Colonic mucosa (tissue), 4 donors: ENCODE data around the gene MC4R. TPM values are rescaled to one million over a fixed set of nuclear protein-coding genes. Genes with fewer than 3 reads are reported as not detected.

Experiments
- DNase-seq: peaks from one replicate; pipeline ENCODE4 v3.0.0-alpha.2; 2020
- H3K27ac ChIP-seq: fragments of 200-600 bp; one replicate; pipeline ENCODE4 v1.8.0; 2021
- H3K27me3 ChIP-seq: fragments of 200-600 bp; one replicate; pipeline ENCODE4 v1.8.0; 2021
- H3K36me3 ChIP-seq: fragments of 200-600 bp; one replicate; pipeline ENCODE4 v1.8.0; 2021
- H3K4me1 ChIP-seq: fragments of 200-600 bp; one replicate; pipeline ENCODE4 v1.8.0; 2021; ENCODE audit warnings: mild to moderate bottlenecking
- H3K4me3 ChIP-seq: fragments of 200-600 bp; one replicate; pipeline ENCODE4 v1.8.0; 2021
- H3K9ac ChIP-seq, 2 donors: one replicate each; pipeline ENCODE4 v1.7.0; 2013; ENCODE audit warnings: control low read depth in 2 of 2, low read depth in 2 of 2, low read length in 2 of 2
- H3K9me3 ChIP-seq: fragments of 200-600 bp; one replicate; pipeline ENCODE4 v1.8.0; 2021
- intact Hi-C: fragments of 100-400 bp; cut with DNase I; formaldehyde crosslinking; loops from one replicate; pipeline ENCODE4 v1.14.1; 2022
- total RNA-seq, 2 donors: library from RNA; stranded (reverse); fragmentation: NEBNext Ultra II Directional in 1 of 2; extraction: Animal tissue kit (Norgen Biotek cat#: 25700) in 1 of 2; gene quantifications; one replicate each; pipeline ENCODE4 v1.2.1, GENCODE V29; 2021
- TF ChIP-seq, protein P1 (sequence below): fragments of 200-600 bp; IDR thresholded peaks from one replicate; pipeline ENCODE4 v1.8.0; 2022; ENCODE audit warnings: antibody characterized with exemption, mild to moderate bottlenecking
- donor health status: healthy.
- donor health status: DM: no; HTN: no; CAD: no.
- donor health status: DM: no; HTN: no; CAD: no.

MC4R gene
- total RNA-seq, 2 donors from 2014 or later: not detected

DNA sequence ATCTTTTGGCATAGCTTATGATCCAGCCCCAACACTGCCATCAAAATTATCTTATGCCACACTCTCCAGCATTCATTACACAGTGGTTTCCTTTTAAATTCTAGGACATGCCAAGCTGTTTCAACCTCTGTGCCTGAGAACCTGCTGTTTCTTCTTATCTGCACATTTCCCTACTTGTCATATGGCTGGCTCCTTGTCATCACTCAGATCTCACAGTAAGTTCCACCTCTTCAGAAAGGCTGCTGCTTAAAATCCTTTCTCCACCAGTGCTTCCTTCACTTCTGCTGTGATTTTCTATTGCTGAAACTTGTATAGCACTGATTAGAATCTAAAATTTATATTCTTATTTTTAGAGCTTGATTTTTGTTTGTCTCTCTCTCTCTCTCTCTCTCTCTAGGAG lies 43.4 kb downstream of the MC4R start:
- no peaks in the 10 kb centered on the region for H3K36me3 ChIP-seq
- TF ChIP-seq, protein P1, sequence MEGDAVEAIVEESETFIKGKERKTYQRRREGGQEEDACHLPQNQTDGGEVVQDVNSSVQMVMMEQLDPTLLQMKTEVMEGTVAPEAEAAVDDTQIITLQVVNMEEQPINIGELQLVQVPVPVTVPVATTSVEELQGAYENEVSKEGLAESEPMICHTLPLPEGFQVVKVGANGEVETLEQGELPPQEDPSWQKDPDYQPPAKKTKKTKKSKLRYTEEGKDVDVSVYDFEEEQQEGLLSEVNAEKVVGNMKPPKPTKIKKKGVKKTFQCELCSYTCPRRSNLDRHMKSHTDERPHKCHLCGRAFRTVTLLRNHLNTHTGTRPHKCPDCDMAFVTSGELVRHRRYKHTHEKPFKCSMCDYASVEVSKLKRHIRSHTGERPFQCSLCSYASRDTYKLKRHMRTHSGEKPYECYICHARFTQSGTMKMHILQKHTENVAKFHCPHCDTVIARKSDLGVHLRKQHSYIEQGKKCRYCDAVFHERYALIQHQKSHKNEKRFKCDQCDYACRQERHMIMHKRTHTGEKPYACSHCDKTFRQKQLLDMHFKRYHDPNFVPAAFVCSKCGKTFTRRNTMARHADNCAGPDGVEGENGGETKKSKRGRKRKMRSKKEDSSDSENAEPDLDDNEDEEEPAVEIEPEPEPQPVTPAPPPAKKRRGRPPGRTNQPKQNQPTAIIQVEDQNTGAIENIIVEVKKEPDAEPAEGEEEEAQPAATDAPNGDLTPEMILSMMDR: no peak
- DNase-seq: no peak
- intact Hi-C loops: no loop called here
- H3K4me3 ChIP-seq: no peak overlapping the region
- H3K9me3 ChIP-seq: no peaks in the 10 kb centered on the region
- H3K27me3 ChIP-seq: no peaks in the 10 kb centered on the region
- no peaks in the 10 kb centered on the region for H3K4me1 ChIP-seq
- no peak overlapping the region for H3K27ac ChIP-seq
- no peak overlapping the region for H3K9ac ChIP-seq

DNA sequence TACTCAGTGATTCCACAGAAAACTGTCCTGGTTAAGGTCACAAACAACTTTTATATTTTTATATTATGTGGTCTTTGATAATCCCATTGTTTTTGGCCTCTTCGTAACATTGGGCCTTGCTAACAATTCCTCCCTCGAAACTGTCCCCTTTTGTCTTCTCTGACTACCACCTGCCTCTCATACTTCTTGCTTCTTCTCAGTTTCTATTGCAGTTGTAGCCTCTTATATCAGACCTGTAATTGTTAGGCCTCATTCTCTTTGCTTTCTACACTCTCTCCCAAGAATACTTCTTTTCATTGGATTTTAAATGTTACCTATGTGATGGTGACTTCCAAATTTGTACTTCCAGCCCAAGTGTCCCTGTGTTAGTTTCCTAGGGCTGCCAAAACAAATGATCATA lies 44.7 kb downstream of the MC4R start:
- intact Hi-C loops: no loop called here
- H3K9ac ChIP-seq: no peak overlapping the region
- no peak overlapping the region for H3K27ac ChIP-seq
- no peaks in the 10 kb centered on the region for H3K27me3 ChIP-seq
- H3K4me1 ChIP-seq: no peaks in the 10 kb centered on the region
- no peaks in the 10 kb centered on the region for H3K36me3 ChIP-seq
- H3K9me3 ChIP-seq: no peaks in the 10 kb centered on the region
- DNase-seq: no peak
- no peak overlapping the region for H3K4me3 ChIP-seq
- TF ChIP-seq, protein P1: no peak

DNA sequence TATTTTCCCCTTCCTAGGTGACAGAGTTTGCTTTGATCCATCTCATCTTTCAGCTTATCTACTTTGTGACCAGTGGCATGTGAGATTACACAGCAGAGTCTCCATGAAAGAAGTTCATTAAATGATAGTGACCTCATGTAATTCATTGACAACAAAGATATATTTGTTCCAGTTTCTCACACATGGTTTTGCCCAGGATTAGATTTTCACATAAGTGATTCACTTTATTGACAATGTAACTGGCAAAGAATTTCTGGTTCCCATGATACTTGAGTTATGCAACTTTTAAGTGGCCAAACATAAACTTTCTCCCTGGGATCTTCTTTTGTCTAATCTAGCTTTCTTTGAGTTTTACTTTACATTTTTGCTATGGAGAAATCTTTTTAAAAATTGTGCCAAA lies 50.0 kb downstream of the MC4R start:
- TF ChIP-seq, protein P1: no peak
- H3K9ac ChIP-seq: no peak overlapping the region
- no peaks in the 10 kb centered on the region for H3K36me3 ChIP-seq
- no peak for DNase-seq
- H3K4me1 ChIP-seq: no peaks in the 10 kb centered on the region
- no peak overlapping the region for H3K4me3 ChIP-seq
- intact Hi-C loops: no loop called here
- H3K27ac ChIP-seq: no peak overlapping the region
- no peaks in the 10 kb centered on the region for H3K27me3 ChIP-seq
- H3K9me3 ChIP-seq: no peaks in the 10 kb centered on the region
